Neural crest cell (in vitro differentiated cells): Measurements from ENCODE around the gene FOXP2. TPM values are rescaled to one million over a fixed set of nuclear protein-coding genes. Genes with fewer than 3 reads are reported as not detected.
"Not testable (repeated sequence)": the region's sequence is repeated elsewhere in the genome, so short reads cannot be mapped to it uniquely, and the experiment has no call there.

ENCODE experiments used
- DNase-seq: peaks from one replicate; pipeline ENCODE4 v3.0.0; 2021; ENCODE audit warnings: low read depth, mixed read lengths, low spot score
- H3K27ac Mint-ChIP-seq: one replicate; pipeline ENCODE4 v1.8.0; 2021; ENCODE audit warnings: mild to moderate bottlenecking, mixed read lengths; ENCODE audit not compliant: unreplicated experiment
- H3K27me3 Mint-ChIP-seq: 2 replicates; pipeline ENCODE4 v1.8.0; 2021; ENCODE audit warnings: low read depth, mild to moderate bottlenecking, mixed read lengths
- H3K36me3 Mint-ChIP-seq: 2 replicates; pipeline ENCODE4 v1.8.0; 2021; ENCODE audit warnings: low read depth, mild to moderate bottlenecking, mixed read lengths
- H3K4me1 Mint-ChIP-seq: 2 replicates; pipeline ENCODE4 v1.8.0; 2021; ENCODE audit warnings: mixed read lengths
- H3K4me3 Mint-ChIP-seq: one replicate; pipeline ENCODE4 v1.8.0; 2021; ENCODE audit warnings: mild to moderate bottlenecking, mixed read lengths
- H3K9me3 Mint-ChIP-seq: 2 replicates; pipeline ENCODE4 v1.8.0; 2021; ENCODE audit warnings: mixed read lengths
- CTCF ChIP-seq: fragments of 200-600 bp; sonication (generic); conservative IDR thresholded peaks from 2 replicates; pipeline ENCODE4 v1.5.0; 2021; ENCODE audit warnings: antibody characterized with exemption, mild to moderate bottlenecking
- total RNA-seq: library from RNA; stranded (reverse); gene quantifications from 2 replicates; pipeline ENCODE4 v1.2.1, GENCODE V29; 2021

FOXP2 gene
- total RNA-seq, 1 donor from 2014 or later, result 7.1 TPM

- DNase-seq, result no peak
- Mint-ChIP-seq H3K36me3 (peaks cover 11% of the 10 kb centered on the region), H3K4me3 (no peak overlapping the region), H3K27me3 (no peaks in the 10 kb centered on the region), H3K4me1 (no peaks in the 10 kb centered on the region), H3K27ac (no peak overlapping the region), H3K9me3 (peaks cover 8% of the 10 kb centered on the region)
- no peak for TF ChIP-seq CTCF
Observed at GRCh38 chr7:114484226-114484625, 69.6 kb downstream of the FOXP2 start.

GRCh38 chr7:114487174-114487573, 72.6 kb downstream of the FOXP2 start:
- Mint-ChIP-seq H3K4me3 (no peak overlapping the region), H3K36me3 (peaks cover 16% of the 10 kb centered on the region), H3K27me3 (no peaks in the 10 kb centered on the region), H3K4me1 (no peaks in the 10 kb centered on the region), H3K27ac (no peak overlapping the region), H3K9me3 (peaks cover 12% of the 10 kb centered on the region)
- TF ChIP-seq CTCF, result no peak
- DNase-seq, result no peak

- peaks cover 19% of the 10 kb centered on the region for H3K36me3 Mint-ChIP-seq
- no peak overlapping the region for H3K27ac Mint-ChIP-seq
- H3K27me3 Mint-ChIP-seq, result no peaks in the 10 kb centered on the region
- no peak for DNase-seq
- H3K4me3 Mint-ChIP-seq, result no peak overlapping the region
- peaks cover 12% of the 10 kb centered on the region for H3K9me3 Mint-ChIP-seq
- no peaks in the 10 kb centered on the region for H3K4me1 Mint-ChIP-seq
- TF ChIP-seq CTCF, result no peak
Observed at GRCh38 chr7:114488696-114489095, 74.1 kb downstream of the FOXP2 start.

- H3K4me1 Mint-ChIP-seq, H3K27ac Mint-ChIP-seq, H3K27me3 Mint-ChIP-seq, H3K36me3 Mint-ChIP-seq, H3K9me3 Mint-ChIP-seq, DNase-seq, H3K4me3 Mint-ChIP-seq: not testable (repeated sequence)
Observed at GRCh38 chr7:114497491-114497890, 82.9 kb downstream of the FOXP2 start.

GRCh38 chr7:114502454-114503254, 88.0 kb downstream of the FOXP2 start:
- TF ChIP-seq CTCF, result no peak
- Mint-ChIP-seq H3K36me3 (no peaks in the 10 kb centered on the region), H3K27ac (no peak overlapping the region), H3K4me1 (peaks cover 8% of the 10 kb centered on the region), H3K9me3 (no peaks in the 10 kb centered on the region), H3K27me3 (no peaks in the 10 kb centered on the region), H3K4me3 (no peak overlapping the region)
- no peak for DNase-seq

- Mint-ChIP-seq H3K4me1 (peaks cover 8% of the 10 kb centered on the region), H3K9me3 (no peaks in the 10 kb centered on the region), H3K36me3 (no peaks in the 10 kb centered on the region), H3K27me3 (no peaks in the 10 kb centered on the region), H3K4me3 (no peak overlapping the region), H3K27ac (no peak overlapping the region)
- no peak for DNase-seq
- TF ChIP-seq CTCF, result no peak
Observed at GRCh38 chr7:114504586-114504985, 90.0 kb downstream of the FOXP2 start.
